IPS-18c (cell line): ENCODE results near the gene PRPSAP2.
"Not testable (repeated sequence)": the region's sequence is repeated elsewhere in the genome, so short reads cannot be mapped to it uniquely, and the experiment has no call there.

ENCODE experiments used
- H3K4me3 ChIP-seq: 2 replicates; pipeline ENCODE4 v1.7.0; 2013; ENCODE audit warnings: low read depth, mild to moderate bottlenecking, low read length, moderate library complexity; ENCODE audit not compliant: insufficient read depth
- H3K9me3 ChIP-seq: one replicate; pipeline ENCODE4 v1.6.1; 2013; ENCODE audit warnings: mild to moderate bottlenecking, low read length, moderate library complexity; ENCODE audit not compliant: control insufficient read depth, insufficient read depth

The PRPSAP2 gene

GRCh38 chr17:18953231-18953728, 95.3 kb downstream of the PRPSAP2 start:
- H3K9me3 ChIP-seq = no peaks in the 10 kb centered on the region
- H3K4me3 ChIP-seq = no peak overlapping the region

- no peak overlapping the region for H3K4me3 ChIP-seq
Measured at GRCh38 chr17:18954321-18954720, 96.4 kb downstream of the PRPSAP2 start.

DNA sequence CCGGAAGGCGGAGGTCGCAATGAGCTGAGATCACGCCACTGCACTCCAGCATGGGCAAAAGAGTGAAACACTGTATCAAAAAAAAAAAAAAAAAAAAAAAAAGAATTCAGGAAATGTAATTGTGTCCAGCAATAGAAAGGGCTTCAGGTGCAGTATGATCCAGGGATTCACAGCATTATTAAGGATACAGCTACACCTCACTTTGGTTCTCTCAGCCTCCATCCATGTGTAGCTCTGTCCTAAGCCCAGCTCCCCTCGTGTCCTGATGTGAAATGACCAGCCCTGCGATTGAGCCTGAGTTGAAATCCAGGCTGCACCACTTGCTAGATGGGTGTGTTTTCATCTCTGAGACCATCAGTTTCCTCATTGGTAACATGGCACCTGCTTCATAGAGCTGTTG, 97.1 kb downstream of the PRPSAP2 start:
- Histone ChIP-seq H3K9me3 (no peaks in the 10 kb centered on the region), H3K4me3 (no peak overlapping the region)

More at GRCh38 chr17:18954321-18954720, 96.4 kb downstream of the PRPSAP2 start:
- H3K9me3 ChIP-seq = no peaks in the 10 kb centered on the region

GRCh38 chr17:18956021-18956420, 98.1 kb downstream of the PRPSAP2 start:
- H3K4me3 ChIP-seq, H3K9me3 ChIP-seq: not testable (repeated sequence)

DNA sequence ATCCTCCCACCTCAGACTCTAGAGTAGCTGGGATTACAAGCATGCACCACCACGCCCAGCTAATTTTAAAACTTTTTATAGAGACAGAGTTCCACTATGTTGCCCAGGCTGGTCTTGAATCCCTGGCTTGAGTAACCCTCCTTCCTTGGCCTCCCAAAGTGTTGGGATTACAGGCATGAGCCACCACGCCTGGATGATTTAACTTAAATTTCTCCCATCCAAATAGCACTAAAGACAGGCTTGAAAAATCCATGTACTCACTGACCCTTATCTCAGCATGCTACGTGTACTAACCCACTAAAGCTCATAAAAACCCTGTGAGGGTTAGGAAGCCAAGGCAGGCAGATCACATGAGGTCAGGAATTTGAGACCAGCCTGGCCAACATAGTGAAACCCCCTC, 98.7 kb downstream of the PRPSAP2 start:
- H3K4me3 ChIP-seq = no peak overlapping the region
- H3K9me3 ChIP-seq = no peaks in the 10 kb centered on the region

- H3K4me3 ChIP-seq = no peak overlapping the region
Measured at GRCh38 chr17:18957831-18958230, 99.9 kb downstream of the PRPSAP2 start.

DNA sequence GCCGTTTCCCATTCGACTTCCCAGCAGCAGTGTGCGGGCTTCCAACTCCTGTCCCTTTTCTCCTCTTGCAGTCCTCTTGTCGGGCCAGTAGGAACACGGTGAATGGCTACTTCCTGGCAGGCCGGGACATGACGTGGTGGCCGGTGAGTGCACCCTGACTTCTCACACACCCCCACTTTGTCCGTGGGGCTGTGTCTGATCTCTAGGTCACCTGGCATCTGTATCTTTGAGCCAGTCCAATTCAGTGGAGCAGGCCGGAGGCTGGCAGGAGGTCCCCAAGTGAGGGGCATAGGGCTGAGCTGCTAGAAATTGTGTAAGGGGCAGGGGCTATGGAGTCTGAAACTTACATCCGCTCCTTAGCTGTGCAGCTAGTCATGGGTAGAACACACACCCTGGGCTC, 100.7 kb downstream of the PRPSAP2 start:
- H3K9me3 ChIP-seq = no peaks in the 10 kb centered on the region
- H3K4me3 ChIP-seq = no peak overlapping the region

More at GRCh38 chr17:18957831-18958230, 99.9 kb downstream of the PRPSAP2 start:
- no peaks in the 10 kb centered on the region for H3K9me3 ChIP-seq

- Histone ChIP-seq H3K4me3 (no peak overlapping the region), H3K9me3 (no peaks in the 10 kb centered on the region)
Measured at GRCh38 chr17:18959071-18959844, 101.3 kb downstream of the PRPSAP2 start.

DNA sequence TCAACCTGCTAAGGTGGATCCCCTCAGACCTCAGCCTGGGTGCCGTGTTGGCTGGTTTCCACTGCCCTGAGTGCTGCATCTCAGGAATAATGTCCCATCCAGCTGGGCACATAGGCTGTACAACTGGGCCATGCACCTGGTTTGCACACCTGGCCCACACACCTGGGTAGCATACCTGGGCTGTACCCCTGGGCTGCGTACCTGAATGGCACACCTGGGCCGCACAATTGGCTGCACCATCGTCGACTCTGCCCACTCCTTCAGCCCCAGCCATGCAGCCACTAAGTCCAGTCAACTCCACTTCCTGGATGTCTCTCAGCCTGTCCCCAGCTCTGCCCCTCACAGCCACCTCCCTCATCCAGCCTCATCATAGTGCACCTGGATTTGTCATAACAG, 101.9 kb downstream of the PRPSAP2 start:
- H3K4me3 ChIP-seq = no peak overlapping the region
- H3K9me3 ChIP-seq = no peaks in the 10 kb centered on the region

DNA sequence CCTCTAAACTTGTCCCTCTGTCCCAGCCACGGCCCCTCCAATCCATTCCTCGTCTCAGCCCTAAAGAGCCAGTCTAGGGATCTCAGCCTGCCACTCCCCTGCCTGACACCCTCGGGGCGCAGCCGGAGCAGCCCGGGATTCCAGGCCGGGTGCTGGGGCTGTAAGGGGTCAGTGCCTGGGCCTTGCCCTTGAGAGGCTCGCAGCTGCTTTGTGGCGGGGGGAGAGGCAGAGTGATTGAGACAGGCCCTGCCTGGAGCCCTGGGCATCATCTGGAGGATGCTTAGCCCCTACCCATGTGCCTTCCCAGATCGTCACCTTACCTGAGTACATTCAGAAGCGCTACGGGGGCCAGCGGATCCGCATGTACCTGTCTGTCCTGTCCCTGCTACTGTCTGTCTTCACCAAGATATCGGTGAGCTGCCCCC, 102.3 kb downstream of the PRPSAP2 start:
- Histone ChIP-seq H3K4me3 (no peak overlapping the region), H3K9me3 (no peaks in the 10 kb centered on the region)

DNA sequence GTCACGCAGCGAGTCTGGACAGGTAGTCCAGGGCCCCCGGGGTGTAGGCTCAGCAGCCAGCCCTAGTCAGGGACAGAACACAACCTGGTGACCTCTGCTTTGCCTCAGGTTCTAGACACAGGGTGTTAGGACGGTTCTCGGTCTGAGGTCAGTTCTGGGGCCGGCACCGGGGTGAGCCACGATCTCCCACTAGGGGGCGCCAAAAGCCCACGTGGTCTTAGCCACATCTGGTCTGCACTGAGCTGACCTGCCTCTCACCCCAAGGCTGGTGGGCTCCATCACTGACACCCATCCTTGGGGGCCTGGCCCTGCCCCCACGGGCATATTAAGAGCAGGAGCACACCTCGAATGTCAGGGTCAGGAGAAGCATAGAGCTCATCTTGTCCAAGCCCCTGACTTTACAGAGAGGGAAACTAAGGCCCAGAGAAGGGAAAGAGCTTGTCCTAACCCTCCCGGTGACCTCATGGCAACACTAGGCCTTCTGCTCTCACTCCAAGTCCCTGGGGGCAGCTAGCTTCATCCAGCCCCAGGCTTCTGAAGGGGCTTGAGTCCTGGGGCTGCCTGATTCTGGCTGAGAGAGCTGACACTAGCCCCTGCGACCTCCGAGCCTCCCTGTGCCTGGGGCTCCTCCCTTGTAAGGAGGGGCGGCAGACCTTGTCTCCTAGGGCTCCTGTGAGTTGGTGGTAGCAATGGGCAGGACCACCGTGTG, 103.0 kb downstream of the PRPSAP2 start:
- H3K4me3 ChIP-seq = no peak overlapping the region
- no peaks in the 10 kb centered on the region for H3K9me3 ChIP-seq

GRCh38 chr17:18961634-18962493, 103.9 kb downstream of the PRPSAP2 start:
- no peaks in the 10 kb centered on the region for H3K9me3 ChIP-seq
- no peak overlapping the region for H3K4me3 ChIP-seq

- Histone ChIP-seq H3K4me3 (no peak overlapping the region), H3K9me3 (no peaks in the 10 kb centered on the region)
Measured at GRCh38 chr17:18962494-18962815, 104.5 kb downstream of the PRPSAP2 start.

GRCh38 chr17:18963126-18964017, 105.4 kb downstream of the PRPSAP2 start:
- Histone ChIP-seq H3K9me3 (no peaks in the 10 kb centered on the region), H3K4me3 (no peak overlapping the region)

- no peak overlapping the region for H3K4me3 ChIP-seq
- no peaks in the 10 kb centered on the region for H3K9me3 ChIP-seq
Measured at GRCh38 chr17:18964018-18964351, 106.1 kb downstream of the PRPSAP2 start.

GRCh38 chr17:18964550-18964949, 106.6 kb downstream of the PRPSAP2 start:
- Histone ChIP-seq H3K4me3 (no peak overlapping the region), H3K9me3 (no peaks in the 10 kb centered on the region)
